Measurements from ENCODE around the gene TUBB1.

GRCh38 chr20:58982406-58983114, 36.7 kb upstream of the TUBB1 start:
- TF ChIP-seq EP300 (IDR thresholded peaks at IDR 0.05; ENCODE audit: low read depth in 2 of 2, low read length in 2 of 2) (no peak), EP300 (CRISPR knock-in tag; IDR thresholded peaks at IDR 0.05; ENCODE audit: borderline replicate concordance) (no peak), NFIC (IDR thresholded peaks at IDR 0.05; ENCODE audit: low read length) (no peak), ATF1 (CRISPR knock-in tag; IDR thresholded peaks at IDR 0.05) (no peak), CTCF (CRISPR knock-in tag; IDR thresholded peaks at IDR 0.05) (no peak), SAFB2 (CRISPR knock-in tag; IDR thresholded peaks at IDR 0.05; ENCODE audit: borderline replicate concordance, low read depth) (no peak), NKX3-1 (CRISPR knock-in tag; IDR thresholded peaks at IDR 0.05) (no peak)
